HG03575 (cell line): ENCODE results near the gene TRIM5.

Source experiments
- ATAC-seq: cut with Tn5 transposase; IDR thresholded peaks from one replicate; pipeline ENCODE4 v1.9.1; 2021; ENCODE audit not compliant: unreplicated experiment, insufficient number of reproducible peaks, low FRiP score; ENCODE audit errors: extremely low read depth

TRIM5 gene

DNA sequence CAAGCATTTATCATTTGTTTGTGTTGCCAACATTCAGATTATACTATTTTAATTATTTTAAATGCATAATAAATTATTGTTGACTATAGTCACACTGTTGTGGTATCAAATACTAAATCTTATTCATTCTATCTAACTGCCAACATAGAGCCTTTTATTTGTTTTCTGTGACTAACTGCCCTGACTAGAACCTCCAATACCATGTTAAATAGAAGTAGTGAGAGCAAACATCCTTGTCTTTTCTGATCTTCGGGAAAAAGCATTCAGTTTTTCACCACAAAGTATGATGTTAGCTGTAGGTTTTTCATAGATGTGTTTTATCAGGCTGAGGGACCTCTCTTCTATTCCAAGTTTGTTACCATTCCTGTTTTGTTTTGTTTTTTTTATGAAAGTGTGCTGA, 44.9 kb downstream of the TRIM5 start:
- no peak for ATAC-seq

DNA sequence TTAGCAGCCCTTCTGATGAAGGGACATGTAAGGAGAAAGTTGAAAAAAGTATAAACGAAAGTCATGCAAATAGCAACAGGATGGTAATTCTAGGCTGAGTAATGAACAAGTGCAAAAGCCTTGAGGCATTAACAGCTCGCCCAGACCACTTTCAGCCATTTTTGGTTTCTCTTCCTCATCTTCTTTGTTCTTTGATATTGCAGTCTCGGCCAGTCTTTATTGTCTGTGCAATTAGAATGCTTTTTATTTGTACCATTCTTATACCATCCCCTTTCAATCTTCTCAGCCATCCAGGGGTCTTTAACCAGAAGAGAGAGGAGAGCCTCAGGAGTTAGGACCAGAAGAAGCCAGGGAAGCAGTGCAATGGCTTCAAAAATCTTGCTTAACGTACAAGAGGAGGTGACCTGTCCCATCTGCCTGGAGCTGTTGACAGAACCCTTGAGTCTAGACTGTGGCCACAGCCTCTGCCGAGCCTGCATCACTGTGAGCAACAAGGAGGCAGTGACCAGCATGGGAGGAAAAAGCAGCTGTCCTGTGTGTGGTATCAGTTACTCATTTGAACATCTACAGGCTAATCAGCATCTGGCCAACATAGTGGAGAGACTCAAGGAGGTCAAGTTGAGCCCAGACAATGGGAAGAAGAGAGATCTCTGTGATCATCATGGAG, 52.8 kb downstream of the TRIM5 start:
- ATAC-seq = peak; percentile 93

- no peak for ATAC-seq
Measured at GRCh38 chr11:5631417-5631816, 53.5 kb downstream of the TRIM5 start.

DNA sequence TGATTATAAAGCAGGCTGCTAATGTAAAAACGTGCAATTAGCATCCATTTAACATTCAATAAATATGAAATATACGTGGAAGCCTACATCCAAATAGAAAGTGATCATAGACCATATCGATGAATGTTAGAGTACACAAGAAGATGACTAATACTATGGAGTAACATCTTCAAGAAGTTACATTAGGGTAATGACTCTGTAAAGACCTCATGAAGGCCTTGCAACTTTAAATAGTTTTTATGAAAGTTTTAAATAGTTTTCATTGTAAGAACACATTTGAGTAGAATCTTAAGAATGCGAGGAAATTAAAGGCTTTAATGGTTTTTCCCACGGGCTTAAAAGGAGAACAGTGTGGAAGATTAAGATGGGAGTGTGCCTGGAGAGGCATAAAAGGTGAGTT, 58.7 kb downstream of the TRIM5 start:
- ATAC-seq = no peak

GRCh38 chr11:5625281-5625680, 59.6 kb downstream of the TRIM5 start:
- ATAC-seq = no peak

DNA sequence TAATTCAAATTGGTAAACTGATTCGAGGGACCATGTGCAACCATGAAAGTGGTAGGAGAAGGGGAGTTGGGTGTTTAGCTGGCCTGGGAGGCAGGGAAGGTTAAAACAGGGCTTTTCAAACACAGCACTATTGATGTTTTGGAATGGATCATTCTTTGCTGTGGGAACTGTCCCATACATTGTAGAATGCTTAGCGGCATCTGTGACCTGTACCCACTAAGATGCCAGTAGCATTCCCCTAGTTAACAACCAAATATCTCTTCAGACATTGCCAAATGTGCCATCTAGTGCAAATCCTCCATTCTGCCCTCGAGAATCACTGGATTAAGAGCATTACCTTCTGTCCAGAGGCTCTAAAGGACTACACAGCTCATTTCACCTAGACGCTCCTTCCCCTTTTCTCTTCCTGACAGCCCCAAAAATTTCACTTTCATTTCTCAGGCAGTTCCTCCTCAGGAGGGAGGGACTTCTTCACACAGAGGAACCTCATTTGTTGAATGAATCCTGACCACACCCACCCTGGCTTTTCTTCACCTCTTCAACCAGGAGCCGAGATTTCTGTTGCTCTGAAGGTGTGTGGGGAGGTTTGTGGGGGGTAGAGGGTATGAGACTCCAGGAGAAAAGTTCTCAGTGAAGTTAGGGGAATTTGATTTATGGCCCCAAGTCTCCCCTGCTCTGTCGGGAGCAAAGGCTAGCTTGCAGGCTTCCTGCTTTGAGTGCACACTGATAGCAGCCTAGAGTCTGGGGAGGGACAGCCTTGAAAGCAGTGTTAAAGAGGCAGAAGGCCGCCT, 60.2 kb downstream of the TRIM5 start, which contains the start of gene TRIM34:
Gene TRIM34 (plus strand): TSS at position 513 of the 791 bp plus-strand sequence. CDS start 7,331 bp downstream, outside the sequence.
- peak; percentile 97 for ATAC-seq

GRCh38 chr11:5622802-5623201, 62.1 kb downstream of the TRIM5 start:
- no peak for ATAC-seq

DNA sequence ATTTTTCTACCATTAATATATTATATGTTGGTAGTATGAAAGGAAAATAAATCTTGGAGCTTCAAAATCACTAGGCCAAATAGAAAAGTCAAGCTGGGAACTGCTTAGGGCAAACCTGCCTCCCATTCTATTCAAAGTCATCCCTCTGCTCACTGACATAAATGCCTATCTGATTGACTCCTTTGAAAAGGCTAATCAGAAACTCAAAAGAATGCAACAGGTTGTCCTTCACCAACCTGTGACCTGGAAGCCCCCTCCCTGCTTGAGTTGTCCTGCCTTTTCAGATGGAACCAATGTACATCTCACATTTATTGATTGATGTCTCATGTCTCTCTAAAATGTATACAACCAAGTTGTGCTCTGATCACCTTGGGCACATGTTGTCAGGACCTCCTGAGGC, 63.3 kb downstream of the TRIM5 start:
- ATAC-seq = no peak

DNA sequence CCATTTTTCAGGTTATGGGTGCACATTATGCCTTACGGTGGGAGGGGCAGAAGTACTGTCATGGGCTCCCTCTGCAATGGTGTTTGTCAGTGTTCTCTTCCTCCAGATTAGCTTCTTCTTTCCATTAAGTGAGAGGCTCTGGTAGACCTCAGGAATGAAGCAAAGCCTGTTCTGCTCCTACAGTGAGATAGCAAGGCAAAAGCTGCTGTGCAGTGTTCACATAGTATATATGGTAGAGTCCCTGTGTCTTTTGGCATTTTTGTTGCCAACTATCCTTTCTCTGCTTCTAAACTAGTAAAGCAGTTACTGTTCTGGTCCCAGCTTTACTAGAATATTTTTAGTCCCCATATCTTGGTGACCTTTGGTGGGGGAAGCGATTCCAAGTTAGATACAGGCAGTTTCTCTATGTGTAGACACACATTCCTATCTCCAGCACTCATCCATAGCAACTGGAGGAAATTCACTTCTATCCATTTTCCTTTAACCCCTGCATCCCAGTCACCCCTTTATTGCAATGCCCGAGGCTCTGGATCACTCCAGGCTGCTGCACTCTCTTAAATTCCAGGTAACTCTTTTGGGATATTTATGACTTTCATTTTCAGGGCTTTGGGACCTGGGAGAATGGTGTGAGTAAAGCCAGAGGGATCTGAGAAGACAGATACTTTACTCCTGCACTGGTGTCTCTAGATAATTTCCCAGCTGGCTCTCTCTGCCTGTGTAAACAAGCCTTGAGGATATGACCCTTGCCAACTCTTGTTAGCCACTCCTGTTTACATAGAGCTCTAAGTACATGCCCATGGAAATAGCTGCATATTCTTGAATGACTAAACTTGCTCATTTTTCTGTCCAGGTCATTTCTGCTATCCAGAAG, 64.0 kb downstream of the TRIM5 start:
- no peak for ATAC-seq

DNA sequence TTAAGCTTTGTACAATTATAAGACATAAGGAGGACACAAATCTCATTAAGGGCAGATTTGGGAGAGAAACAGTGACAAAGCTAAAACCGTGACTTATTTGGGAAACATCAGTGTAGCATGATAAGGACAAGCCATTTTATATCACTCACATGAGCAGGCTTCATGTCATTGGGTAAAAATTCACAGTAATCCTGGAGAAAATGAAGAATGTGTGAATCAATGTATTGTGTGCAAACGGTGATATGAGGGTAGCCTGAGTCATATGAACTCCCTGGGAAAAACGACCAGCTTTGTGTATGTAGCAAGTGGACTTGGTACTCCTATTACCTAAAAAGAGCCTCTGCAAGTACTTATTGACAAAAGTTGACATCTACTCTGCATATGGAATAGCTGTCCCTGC, 66.1 kb downstream of the TRIM5 start:
- ATAC-seq = no peak
